Caco-2 (cell line): ENCODE results near the gene GPR52. TPM values are rescaled to one million over a fixed set of nuclear protein-coding genes. Genes with fewer than 3 reads are reported as not detected.

ENCODE experiments used
- BruUV-seq: library from RNA; stranded (reverse); fragments of 400-500 nt; replicated peaks from 2 replicates; lab custom pipeline; 2021; lab: Mats Ljungman, UMichigan
- CTCF ChIA-PET: fragments of 300-600 bp; sonication (Branson Sonifier 250); formaldehyde crosslinking; loops from one replicate; lab custom pipeline; 2022; ENCODE audit warnings: antibody characterized with exemption; lab: Charles Lee
- POLR2A ChIA-PET: fragments of 300-600 bp; sonication (Branson Sonifier 250); formaldehyde crosslinking; loops from one replicate; lab custom pipeline; 2022; ENCODE audit warnings: antibody characterized with exemption; lab: Charles Lee
- DNase-seq, 2 experiments: peaks; one replicate each; pipeline versions ENCODE4 v3.0.0 to v3.0.0-alpha.2; 2020 to 2022
- H3K27me3 ChIP-seq: replicated peaks from 2 replicates; pipeline ENCODE4 v1.6.0; 2011; ENCODE audit warnings: low read length; ENCODE audit not compliant: control insufficient read depth, insufficient read depth
- H3K36me3 ChIP-seq: 2 replicates; pipeline ENCODE4 v1.5.1; 2011; ENCODE audit warnings: low read length; ENCODE audit not compliant: control insufficient read depth, insufficient read depth
- H3K4me1 ChIP-seq: fragments of 250-450 bp; sonication (Bioruptor Pico); 2 replicates; pipeline ENCODE4 v1.5.1; 2020; ENCODE audit warnings: mild to moderate bottlenecking
- H3K4me3 ChIP-seq: 2 replicates; pipeline ENCODE4 v1.5.1; 2011; ENCODE audit warnings: low read depth, mild to moderate bottlenecking, control low read depth, low read length
- H3K9me3 ChIP-seq: fragments of 250-450 bp; sonication (Bioruptor Pico); 2 replicates; pipeline ENCODE4 v1.5.1; 2020; ENCODE audit warnings: mild to moderate bottlenecking, moderate library complexity
- H3K27ac Mint-ChIP-seq: one replicate; pipeline ENCODE4 v1.8.0; 2022; ENCODE audit warnings: mixed read lengths; ENCODE audit not compliant: unreplicated experiment
- H3K27me3 Mint-ChIP-seq: one replicate; pipeline ENCODE4 v1.8.0; 2022; ENCODE audit warnings: mixed read lengths; ENCODE audit not compliant: insufficient read depth, unreplicated experiment
- H3K36me3 Mint-ChIP-seq: one replicate; pipeline ENCODE4 v1.8.0; 2022; ENCODE audit warnings: mild to moderate bottlenecking, mixed read lengths; ENCODE audit not compliant: insufficient read depth, unreplicated experiment
- H3K4me1 Mint-ChIP-seq: one replicate; pipeline ENCODE4 v1.8.0; 2022; ENCODE audit warnings: low read depth, mixed read lengths; ENCODE audit not compliant: unreplicated experiment
- H3K4me3 Mint-ChIP-seq: one replicate; pipeline ENCODE4 v1.8.0; 2022; ENCODE audit warnings: mild to moderate bottlenecking, moderate library complexity, mixed read lengths; ENCODE audit not compliant: unreplicated experiment
- H3K9me3 Mint-ChIP-seq: one replicate; pipeline ENCODE4 v1.8.0; 2022; ENCODE audit warnings: mixed read lengths; ENCODE audit not compliant: unreplicated experiment
- intact Hi-C: fragments of 100-400 bp; cut with micrococcal nuclease; formaldehyde crosslinking; loops from one replicate; pipeline ENCODE4 v1.10.0; 2022; ENCODE audit not compliant: unreplicated experiment
- total RNA-seq: library from RNA; stranded (reverse); gene quantifications from 2 replicates; pipeline ENCODE4 v1.2.3, GENCODE V29; 2022
- TF ChIP-seq, protein P1 (sequence below), 2 experiments: fragments of 200-600 bp in 1 of 2; IDR thresholded peaks; 1 replicate in 1 of 2; 2 replicates in 1 of 2; pipeline versions ENCODE4 v1.5.1 to v1.8.0; 2011 to 2022; ENCODE audit warnings: antibody characterized with exemption in 1 of 2, control low read depth in 1 of 2, inconsistent platforms in 1 of 2, low read depth in 1 of 2, low read length in 1 of 2, mild to moderate bottlenecking in 1 of 2, moderate library complexity in 1 of 2; ENCODE audit not compliant: insufficient read depth in 1 of 2, severe bottlenecking in 1 of 2, unreplicated experiment in 1 of 2

Gene GPR52
- total RNA-seq, 1 experiment from 2014 or later = 0.75 TPM

DNA sequence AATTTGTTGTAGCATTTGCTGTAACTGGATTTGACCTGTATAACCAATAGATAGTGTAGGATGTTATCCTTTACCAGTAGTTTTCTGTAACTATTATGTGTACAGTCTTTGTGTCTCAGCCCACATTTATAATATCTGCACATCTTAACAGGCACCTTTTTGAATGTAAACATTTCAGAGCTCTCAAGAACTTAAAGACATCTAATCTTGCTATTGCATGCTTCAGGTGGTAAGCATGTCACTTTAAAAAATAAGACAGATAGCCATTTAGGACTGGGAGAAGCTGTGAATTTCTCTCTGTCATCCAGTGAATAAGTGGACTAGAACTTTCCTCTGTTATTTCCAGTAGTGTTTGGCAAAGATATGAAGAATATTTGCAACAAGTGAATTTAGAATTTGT, 22.6 kb upstream of the GPR52 start:
- CTCF ChIA-PET = no interaction called here
- Mint-ChIP-seq H3K36me3 (no peaks in the 10 kb centered on the region), H3K4me1 (no peaks in the 10 kb centered on the region), H3K9me3 (no peaks in the 10 kb centered on the region), H3K4me3 (no peak overlapping the region), H3K27ac (no peak overlapping the region), H3K27me3 (no peaks in the 10 kb centered on the region)
- no peak for DNase-seq
- intact Hi-C loops = no loop called here
- Histone ChIP-seq H3K9me3 (no peaks in the 10 kb centered on the region), H3K36me3 (no peaks in the 10 kb centered on the region), H3K4me1 (no peaks in the 10 kb centered on the region), H3K27me3 (no peaks in the 10 kb centered on the region), H3K4me3 (no peak overlapping the region)
- TF ChIP-seq, protein P1, sequence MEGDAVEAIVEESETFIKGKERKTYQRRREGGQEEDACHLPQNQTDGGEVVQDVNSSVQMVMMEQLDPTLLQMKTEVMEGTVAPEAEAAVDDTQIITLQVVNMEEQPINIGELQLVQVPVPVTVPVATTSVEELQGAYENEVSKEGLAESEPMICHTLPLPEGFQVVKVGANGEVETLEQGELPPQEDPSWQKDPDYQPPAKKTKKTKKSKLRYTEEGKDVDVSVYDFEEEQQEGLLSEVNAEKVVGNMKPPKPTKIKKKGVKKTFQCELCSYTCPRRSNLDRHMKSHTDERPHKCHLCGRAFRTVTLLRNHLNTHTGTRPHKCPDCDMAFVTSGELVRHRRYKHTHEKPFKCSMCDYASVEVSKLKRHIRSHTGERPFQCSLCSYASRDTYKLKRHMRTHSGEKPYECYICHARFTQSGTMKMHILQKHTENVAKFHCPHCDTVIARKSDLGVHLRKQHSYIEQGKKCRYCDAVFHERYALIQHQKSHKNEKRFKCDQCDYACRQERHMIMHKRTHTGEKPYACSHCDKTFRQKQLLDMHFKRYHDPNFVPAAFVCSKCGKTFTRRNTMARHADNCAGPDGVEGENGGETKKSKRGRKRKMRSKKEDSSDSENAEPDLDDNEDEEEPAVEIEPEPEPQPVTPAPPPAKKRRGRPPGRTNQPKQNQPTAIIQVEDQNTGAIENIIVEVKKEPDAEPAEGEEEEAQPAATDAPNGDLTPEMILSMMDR (IDR thresholded peaks at IDR 0.05; ENCODE audit: insufficient read depth in 1 of 2, low read depth in 1 of 2, low read length in 1 of 2, severe bottlenecking in 1 of 2, unreplicated experiment in 1 of 2) = no peak
- no TSS peak for BruUV-seq
- POLR2A ChIA-PET = no interaction called here

- Mint-ChIP-seq H3K27me3 (no peaks in the 10 kb centered on the region), H3K4me3 (no peak overlapping the region), H3K27ac (no peak overlapping the region), H3K9me3 (no peaks in the 10 kb centered on the region), H3K36me3 (no peaks in the 10 kb centered on the region), H3K4me1 (no peaks in the 10 kb centered on the region)
- no peak for DNase-seq
- ChIA-PET POLR2A (no interaction called here), CTCF (no interaction called here)
- intact Hi-C loops = no loop called here
- Histone ChIP-seq H3K27me3 (no peaks in the 10 kb centered on the region), H3K36me3 (no peaks in the 10 kb centered on the region), H3K9me3 (no peaks in the 10 kb centered on the region), H3K4me1 (no peaks in the 10 kb centered on the region), H3K4me3 (no peak overlapping the region)
- TF ChIP-seq, protein P1 (IDR thresholded peaks at IDR 0.05; ENCODE audit: insufficient read depth in 1 of 2, low read depth in 1 of 2, low read length in 1 of 2, severe bottlenecking in 1 of 2, unreplicated experiment in 1 of 2) = no peak
- BruUV-seq = no TSS peak
These were observed 21.6 kb upstream of the GPR52 start for GRCh38 chr1:174426153-174426552.

- ChIA-PET POLR2A (no interaction called here), CTCF (no interaction called here)
- Mint-ChIP-seq H3K4me1 (no peaks in the 10 kb centered on the region), H3K27ac (no peak overlapping the region), H3K27me3 (no peaks in the 10 kb centered on the region), H3K36me3 (no peaks in the 10 kb centered on the region), H3K4me3 (no peak overlapping the region), H3K9me3 (no peaks in the 10 kb centered on the region)
- intact Hi-C loops = no loop called here
- H3K9me3 ChIP-seq = no peaks in the 10 kb centered on the region
- no peaks in the 10 kb centered on the region for H3K4me1 ChIP-seq
- TF ChIP-seq, protein P1 (IDR thresholded peaks at IDR 0.05; ENCODE audit: insufficient read depth in 1 of 2, low read depth in 1 of 2, low read length in 1 of 2, severe bottlenecking in 1 of 2, unreplicated experiment in 1 of 2) = no peak
- BruUV-seq = no TSS peak
- H3K4me3 ChIP-seq = no peak overlapping the region
- DNase-seq = no peak
- H3K36me3 ChIP-seq = no peaks in the 10 kb centered on the region
- H3K27me3 ChIP-seq = no peaks in the 10 kb centered on the region
These were observed 19.7 kb upstream of the GPR52 start for GRCh38 chr1:174428033-174428432.
